CD14-positive monocyte (primary cell): ENCODE data around the gene PLAC9. TPM values are rescaled to one million over a fixed set of nuclear protein-coding genes. Genes with fewer than 3 reads are reported as not detected.

ENCODE experiments used
- DNase-seq, 3 donors: peaks; one replicate each; pipeline ENCODE4 v3.0.0-alpha.2; 2011 to 2022
- H2AFZ ChIP-seq: 2 replicates; pipeline ENCODE4 v1.6.0; 2012; ENCODE audit warnings: mild to moderate bottlenecking, low read depth, low read length, inconsistent platforms; ENCODE audit not compliant: insufficient read depth, poor library complexity, severe bottlenecking
- H3K27ac ChIP-seq, 2 donors: 1 replicate in 1 of 2; 2 replicates in 1 of 2; pipeline ENCODE4 v1.5.1; 2012 to 2013; ENCODE audit warnings: low read length in 2 of 2, control low read depth in 1 of 2, inconsistent platforms in 1 of 2, low read depth in 1 of 2, mild to moderate bottlenecking in 1 of 2
- H3K27me3 ChIP-seq, 2 donors: one replicate each; pipeline versions ENCODE4 v1.6.0 to v1.6.1; 2011 to 2013; ENCODE audit warnings: low read length in 2 of 2; ENCODE audit not compliant: control insufficient read depth in 2 of 2, insufficient read depth in 2 of 2
- H3K36me3 ChIP-seq, 2 donors: replicated peaks in 1 of 2; 1 replicate in 1 of 2; 2 replicates in 1 of 2; pipeline versions ENCODE4 v1.5.1 to v1.6.1; 2012 to 2013; ENCODE audit warnings: low read length in 2 of 2, control low read depth in 1 of 2, inconsistent platforms in 1 of 2, mild to moderate bottlenecking in 1 of 2; ENCODE audit not compliant: insufficient read depth in 2 of 2, control insufficient read depth in 1 of 2
- H3K4me1 ChIP-seq, 2 donors: 1 replicate in 1 of 2; 2 replicates in 1 of 2; pipeline versions ENCODE4 v1.5.1 to v1.6.1; 2012 to 2013; ENCODE audit warnings: low read length in 2 of 2, control low read depth in 1 of 2, inconsistent platforms in 1 of 2, mild to moderate bottlenecking in 1 of 2, moderate library complexity in 1 of 2; ENCODE audit not compliant: insufficient read depth in 2 of 2, control insufficient read depth in 1 of 2
- H3K4me2 ChIP-seq: replicated peaks from 2 replicates; pipeline ENCODE3; 2012; ENCODE audit warnings: low read length, moderate library complexity, mild to moderate bottlenecking; ENCODE audit not compliant: poor library complexity, severe bottlenecking; ENCODE audit errors: extremely low read depth
- H3K4me3 ChIP-seq, 3 experiments: fragments of 200-600 bp in 1 of 3; sonication (generic) in 1 of 3; replicated peaks in 1 of 3; 1 replicate in 2 of 3; 2 replicates in 1 of 3; pipeline ENCODE4 v1.5.1; 2011 to 2013; ENCODE audit warnings: low read length in 3 of 3, mild to moderate bottlenecking in 3 of 3, control low read depth in 2 of 3, low read depth in 2 of 3, inconsistent platforms in 1 of 3, moderate library complexity in 1 of 3
- H3K79me2 ChIP-seq: 2 replicates; pipeline ENCODE4 v1.6.0; 2012; ENCODE audit warnings: mild to moderate bottlenecking, control low read depth, inconsistent platforms, low read length, moderate library complexity; ENCODE audit not compliant: insufficient read depth
- H3K9ac ChIP-seq: 2 replicates; pipeline ENCODE4 v1.6.0; 2017; ENCODE audit warnings: low read length, mild to moderate bottlenecking; ENCODE audit not compliant: insufficient read depth, poor library complexity, severe bottlenecking
- H3K9me3 ChIP-seq, 2 donors: replicated peaks in 1 of 2; 1 replicate in 1 of 2; 2 replicates in 1 of 2; pipeline versions ENCODE4 v1.5.1 to v1.6.1; 2012 to 2013; ENCODE audit warnings: low read length in 2 of 2, control low read depth in 1 of 2; ENCODE audit not compliant: control insufficient read depth in 1 of 2, insufficient read depth in 1 of 2
- H4K20me1 ChIP-seq: 2 replicates; pipeline ENCODE4 v1.6.0; 2012; ENCODE audit warnings: mild to moderate bottlenecking, low read length, control low read depth, moderate library complexity; ENCODE audit not compliant: insufficient read depth
- H3K27ac Mint-ChIP-seq, 7 donors: one replicate each; pipeline ENCODE4 v1.8.0; 2020; ENCODE audit warnings: mild to moderate bottlenecking in 7 of 7, mixed read lengths in 7 of 7, moderate library complexity in 6 of 7, inconsistent platforms in 2 of 7
- H3K27me3 Mint-ChIP-seq, 3 donors: one replicate each; pipeline ENCODE4 v1.8.0; 2021 to 2022; ENCODE audit warnings: low read depth in 3 of 3, mild to moderate bottlenecking in 3 of 3, mixed read lengths in 3 of 3, moderate library complexity in 3 of 3, inconsistent platforms in 1 of 3
- H3K36me3 Mint-ChIP-seq, 2 donors: one replicate each; pipeline ENCODE4 v1.8.0; 2020; ENCODE audit warnings: mixed read lengths in 2 of 2, inconsistent platforms in 1 of 2, mild to moderate bottlenecking in 1 of 2
- H3K4me1 Mint-ChIP-seq: one replicate; pipeline ENCODE4 v1.8.0; 2020; ENCODE audit warnings: mild to moderate bottlenecking, mixed read lengths
- H3K4me3 Mint-ChIP-seq, 2 donors: one replicate each; pipeline ENCODE4 v1.8.0; 2020; ENCODE audit warnings: mild to moderate bottlenecking in 2 of 2, mixed read lengths in 2 of 2, moderate library complexity in 1 of 2
- H3K9me3 Mint-ChIP-seq, 7 donors: one replicate each; pipeline ENCODE4 v1.8.0; 2020 to 2022; ENCODE audit warnings: mixed read lengths in 7 of 7, mild to moderate bottlenecking in 6 of 7, moderate library complexity in 6 of 7, inconsistent platforms in 2 of 7
- CTCF ChIP-seq: fragments of 200-600 bp; IDR thresholded peaks from one replicate; pipeline ENCODE4 v1.8.0; 2022; ENCODE audit warnings: antibody characterized with exemption, mild to moderate bottlenecking
- WGBS: methylation state at CpG from one replicate; pipeline ENCODE4 v1.1.5; 2013; ENCODE audit warnings: missing lambda C conversion rate; ENCODE audit not compliant: insufficient coverage; 5-methylcytosine and 5-hydroxymethylcytosine counted together
- intact Hi-C, 2 donors: fragments of 100-400 bp; cut with micrococcal nuclease; formaldehyde crosslinking; loops; one replicate each; pipeline versions ENCODE4 v1.15.0 to v1.15.1; 2023
- polyA plus RNA-seq, 3 donors: library from polyadenylated mRNA; depleted of rRNA in 1 of 3; unstranded in 2 of 3; stranded (reverse) in 1 of 3; fragments of 300-500 nt in 2 of 3; fragments of >200 nt in 1 of 3; fragmentation: Illumina TruSeq in 2 of 3; gene quantifications; 1 replicate in 2 of 3; 2 replicates in 1 of 3; pipeline ENCODE4 v1.2.3, GENCODE V29; 2012 to 2021

The PLAC9 gene
- polyA plus RNA-seq, 3 donors = not detected

- peaks cover 53 to 62% of the 10 kb centered on the region in 2 donors for H3K36me3 Mint-ChIP-seq
- intact Hi-C loops = loop anchor here in 1 of 2 donors (5.0 kb wide), 1 partner anchor 58 kb away; the partner anchor contains the start of gene ANXA11
Measured at GRCh38 chr10:80149123-80149522, 16.6 kb downstream of the PLAC9 start.

GRCh38 chr10:80150172-80150571 lies 17.6 kb downstream of the PLAC9 start:
- peaks cover 6% of the 10 kb centered on the region for H3K4me1 Mint-ChIP-seq
- H3K27me3 ChIP-seq = no peaks in the 10 kb centered on the region
- no peak overlapping the region for H3K27ac ChIP-seq
- H3K27me3 Mint-ChIP-seq = peaks cover 0 to 5% (median 1%) of the 10 kb centered on the region in 3 donors
- H3K4me2 ChIP-seq = no peak overlapping the region
- WGBS = 40% methylated on average over 1 of the region's 2 CpGs
- peaks cover 47 to 54% of the 10 kb centered on the region in 2 donors for H3K36me3 ChIP-seq
- H3K4me1 ChIP-seq = no peaks in the 10 kb centered on the region
- no peak overlapping the region for H3K4me3 Mint-ChIP-seq
- no peak overlapping the region for H2AFZ ChIP-seq
- TF ChIP-seq CTCF = no peak
- intact Hi-C loops = no loop called here
- no peak for DNase-seq
- no peak overlapping the region for H3K4me3 ChIP-seq
- H4K20me1 ChIP-seq = peaks cover 9% of the 10 kb centered on the region
- H3K79me2 ChIP-seq = no peaks in the 10 kb centered on the region
- H3K9ac ChIP-seq = no peak overlapping the region
- peaks cover 0 to 2% (median 0%) of the 10 kb centered on the region in 7 donors for H3K9me3 Mint-ChIP-seq
- peak overlapping the region in 1 of 7 donors; percentile 11 for H3K27ac Mint-ChIP-seq
- peaks cover 64 to 72% of the 10 kb centered on the region in 2 donors for H3K36me3 Mint-ChIP-seq
- no peaks in the 10 kb centered on the region for H3K9me3 ChIP-seq

More at GRCh38 chr10:80149123-80149522, 16.6 kb downstream of the PLAC9 start:
- Mint-ChIP-seq H3K4me1 (peaks cover 14% of the 10 kb centered on the region), H3K27ac (no peak overlapping the region), H3K27me3 (peaks cover 3 to 11% (median 10%) of the 10 kb centered on the region in 3 donors), H3K9me3 (peaks cover 0 to 3% (median 0%) of the 10 kb centered on the region in 7 donors), H3K4me3 (no peak overlapping the region)
- Histone ChIP-seq H2AFZ (no peak overlapping the region), H3K79me2 (no peaks in the 10 kb centered on the region), H3K9ac (no peak overlapping the region), H4K20me1 (peaks cover 12% of the 10 kb centered on the region), H3K36me3 (peaks cover 37 to 44% of the 10 kb centered on the region in 2 donors), H3K27ac (no peak overlapping the region), H3K4me1 (peaks cover 8 to 10% of the 10 kb centered on the region in 2 donors), H3K27me3 (peaks cover 0 to 5% of the 10 kb centered on the region in 2 donors), H3K4me2 (no peak overlapping the region), H3K9me3 (no peaks in the 10 kb centered on the region), H3K4me3 (no peak overlapping the region)
- WGBS = no CpG with 5 or more reads among the region's 2 CpGs
- no peak for DNase-seq
- no peak for TF ChIP-seq CTCF
